Measurements from ENCODE around the gene ADAD1. TPM values are rescaled to one million over a fixed set of nuclear protein-coding genes. Genes with fewer than 3 reads are reported as not detected.

Gene ADAD1
- total RNA-seq, 1 experiment from 2014 or later, result not detected

- Mint-ChIP-seq H3K4me1 (no peaks in the 10 kb centered on the region), H3K4me3 (no peak overlapping the region), H3K36me3 (ENCODE audit: insufficient read depth in 1 of 3, low read depth in 3 of 3) (peaks cover 4 to 13% (median 4%) of the 10 kb centered on the region in 3 experiments; a peak in 4 of 7 replicates), H3K27me3 (ENCODE audit: low read depth) (no peaks in the 10 kb centered on the region), H3K9me3 (no peaks in the 10 kb centered on the region), H3K27ac (no peak overlapping the region)
- WGBS (ENCODE audit: extremely low coverage, insufficient read length, low lambda C conversion rate), result no CpG with 5 or more reads among the region's 4 CpGs
- Histone ChIP-seq H4K91ac (ENCODE audit: insufficient read length, low read depth, low read length) (no peak overlapping the region), H3K9ac (ENCODE audit: extremely low read depth, insufficient read length, low read length) (no peak overlapping the region), H2BK120ac (ENCODE audit: low read depth, low read length, poor library complexity, severe bottlenecking) (no peak overlapping the region), H2BK5ac (ENCODE audit: insufficient read length, low read length) (no peak overlapping the region), H3K4me2 (ENCODE audit: insufficient read depth, insufficient read length, low read length) (no peak overlapping the region), H4K5ac (ENCODE audit: insufficient read length, low read depth, low read length) (no peak overlapping the region), H3K27ac (ENCODE audit: insufficient read length, low read depth, low read length) (no peak overlapping the region), H2AK5ac (ENCODE audit: insufficient read length, low read length) (no peak overlapping the region), H3K14ac (ENCODE audit: insufficient read depth, low read length) (no peak overlapping the region), H3K27me3 (ENCODE audit: insufficient read depth, low read length) (no peaks in the 10 kb centered on the region), H3K4me1 (ENCODE audit: insufficient read depth, low read length) (no peaks in the 10 kb centered on the region), H3K23ac (ENCODE audit: insufficient read length, low read depth, low read length) (no peak overlapping the region), H2BK20ac (ENCODE audit: low read depth, low read length, poor library complexity, severe bottlenecking) (no peak overlapping the region), H3K79me1 (ENCODE audit: insufficient read depth, low read depth, low read length, poor library complexity, severe bottlenecking) (no peaks in the 10 kb centered on the region), H3K79me2 (ENCODE audit: insufficient read depth, low read length) (no peaks in the 10 kb centered on the region), H3K4ac (ENCODE audit: low read depth, low read length) (no peak overlapping the region), H3K18ac (ENCODE audit: insufficient read length, low read depth, low read length) (no peak overlapping the region), H3K56ac (ENCODE audit: insufficient read length, low read depth, low read length) (no peak overlapping the region), H2BK12ac (ENCODE audit: insufficient read length, low read depth, low read length) (no peak overlapping the region), H2BK15ac (ENCODE audit: low read depth, low read length) (no peak overlapping the region), H4K8ac (replicated peaks; ENCODE audit: insufficient read length, low read depth, low read length) (no peak overlapping the region), H2AFZ (ENCODE audit: low read length) (no peak overlapping the region), H3K23me2 (ENCODE audit: insufficient read length, low read depth, low read length, poor library complexity, severe bottlenecking) (no peaks in the 10 kb centered on the region), H4K20me1 (ENCODE audit: control insufficient read depth, insufficient read depth, insufficient read length) (no peaks in the 10 kb centered on the region), H3K9me3 (ENCODE audit: control insufficient read depth, low read depth, low read length) (no peaks in the 10 kb centered on the region), H3T11ph (ENCODE audit: low read length) (no peak overlapping the region)
- no peak for DNase-seq
- TF ChIP-seq CTCF (conservative IDR thresholded peaks at IDR 0.05), result no peak
Measured at GRCh38 chr4:122331195-122331594, 47.6 kb upstream of the ADAD1 start.
